ENCODE results near the gene HOMER2.

Gene HOMER2

GRCh38 chr15:82851306-82851850 is 101.1 kb downstream of the HOMER2 start:
- no peak for DNase-seq (ENCODE audit: low read depth)
- no peak for TF ChIP-seq CTCF (IDR thresholded peaks at IDR 0.05; ENCODE audit: control insufficient read depth, extremely low read depth, insufficient read depth)
- H3K4me3 ChIP-seq (ENCODE audit: low read depth, low read length), result no peak overlapping the region

GRCh38 chr15:82850731-82851130 is 101.8 kb downstream of the HOMER2 start:
- TF ChIP-seq CTCF (IDR thresholded peaks at IDR 0.05; ENCODE audit: control insufficient read depth, extremely low read depth, insufficient read depth), result 0 out of 2 replicates have a peak, but pooled peaks have one; percentile 7
- no peak for DNase-seq (ENCODE audit: low read depth)
- no peak overlapping the region for H3K4me3 ChIP-seq (ENCODE audit: low read depth, low read length)

GRCh38 chr15:82849556-82850512 is 102.7 kb downstream of the HOMER2 start:
- peak; percentile 99 for DNase-seq (ENCODE audit: low read depth)
- peak; percentile 95 for TF ChIP-seq CTCF (IDR thresholded peaks at IDR 0.05; ENCODE audit: control insufficient read depth, extremely low read depth, insufficient read depth)
- no peak overlapping the region for H3K4me3 ChIP-seq (ENCODE audit: low read depth, low read length)

- DNase-seq (ENCODE audit: low read depth), result no peak
- TF ChIP-seq CTCF (IDR thresholded peaks at IDR 0.05; ENCODE audit: control insufficient read depth, extremely low read depth, insufficient read depth), result no peak
- no peak overlapping the region for H3K4me3 ChIP-seq (ENCODE audit: low read depth, low read length)
Observed at GRCh38 chr15:82848241-82848993, 104.1 kb downstream of the HOMER2 start.

GRCh38 chr15:82847703-82848102 is 104.8 kb downstream of the HOMER2 start:
- no peak overlapping the region for H3K4me3 ChIP-seq (ENCODE audit: low read depth, low read length)
- no peak for DNase-seq (ENCODE audit: low read depth)
- TF ChIP-seq CTCF (IDR thresholded peaks at IDR 0.05; ENCODE audit: control insufficient read depth, extremely low read depth, insufficient read depth), result no peak

- TF ChIP-seq CTCF (IDR thresholded peaks at IDR 0.05; ENCODE audit: control insufficient read depth, extremely low read depth, insufficient read depth), result no peak
- no peak for DNase-seq (ENCODE audit: low read depth)
Observed at GRCh38 chr15:82846621-82847020, 105.9 kb downstream of the HOMER2 start.

More at GRCh38 chr15:82846621-82847020, 105.9 kb downstream of the HOMER2 start:
- H3K4me3 ChIP-seq (ENCODE audit: low read depth, low read length), result no peak overlapping the region
